HG02840 (cell line): ENCODE results near the gene IL1RAPL1.

ENCODE experiments used
- ATAC-seq: cut with Tn5 transposase; IDR thresholded peaks from one replicate; pipeline ENCODE4 v1.9.1; 2021; ENCODE audit warnings: mild to moderate bottlenecking, moderate library complexity, moderate number of reproducible peaks; ENCODE audit not compliant: unreplicated experiment, low FRiP score

The IL1RAPL1 gene

DNA sequence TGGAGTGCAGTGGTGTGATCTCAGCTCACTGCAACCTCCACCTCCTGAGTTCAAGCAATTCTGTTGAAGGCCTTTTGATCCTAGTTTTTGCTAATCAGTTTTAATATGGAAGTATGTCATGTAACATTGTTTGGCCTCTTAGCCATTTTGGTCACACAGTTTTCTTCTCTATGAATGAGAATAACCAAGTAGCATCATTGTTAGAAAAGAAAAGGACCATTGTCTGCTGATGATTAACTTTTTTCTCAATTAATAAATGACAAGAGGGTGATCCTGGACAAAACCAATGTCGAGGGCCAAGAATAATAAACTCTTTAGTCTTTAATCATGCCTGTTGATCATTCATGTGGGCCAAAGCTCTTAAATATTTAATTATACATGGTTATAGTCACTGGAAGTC lies 1338.8 kb downstream of the IL1RAPL1 start:
- ATAC-seq = no peak

DNA sequence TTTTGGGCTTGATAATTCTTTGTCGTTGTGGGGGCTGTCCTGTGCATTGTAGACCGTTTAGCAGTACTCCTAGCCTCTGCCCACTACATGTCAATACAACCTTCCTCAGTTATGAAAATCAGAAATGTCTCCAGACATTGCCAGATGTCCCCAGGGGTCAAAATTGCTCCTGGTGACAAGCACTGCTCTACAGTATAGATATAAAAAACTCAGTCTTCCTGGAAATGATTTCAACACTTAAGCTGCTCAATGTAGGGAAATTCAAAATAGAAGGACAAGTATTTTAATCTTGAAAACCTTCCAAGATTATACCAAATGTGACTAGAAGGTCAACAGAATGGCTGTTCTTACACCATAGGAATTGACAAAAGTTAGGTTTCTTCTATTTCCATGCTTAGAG lies 1339.4 kb downstream of the IL1RAPL1 start:
- no peak for ATAC-seq

DNA sequence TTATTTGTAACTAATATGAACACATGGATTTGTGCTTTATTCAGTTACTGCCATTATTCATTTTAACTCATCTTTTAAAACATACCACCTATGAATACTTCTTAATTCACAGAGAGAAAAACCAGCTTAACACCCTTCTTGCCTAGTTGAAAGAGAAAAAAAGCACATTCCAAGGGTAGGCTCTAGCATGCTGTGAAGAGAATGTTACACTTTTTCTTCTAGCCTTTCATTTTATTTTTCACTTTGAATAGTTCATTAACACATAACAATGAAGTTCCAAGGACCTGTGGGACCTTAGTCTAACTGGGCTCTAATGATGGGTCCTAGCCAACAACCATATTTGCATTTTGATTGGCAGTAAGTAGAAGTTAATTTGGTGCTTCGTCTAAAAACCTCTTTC lies 1348.2 kb downstream of the IL1RAPL1 start:
- ATAC-seq = no peak

DNA sequence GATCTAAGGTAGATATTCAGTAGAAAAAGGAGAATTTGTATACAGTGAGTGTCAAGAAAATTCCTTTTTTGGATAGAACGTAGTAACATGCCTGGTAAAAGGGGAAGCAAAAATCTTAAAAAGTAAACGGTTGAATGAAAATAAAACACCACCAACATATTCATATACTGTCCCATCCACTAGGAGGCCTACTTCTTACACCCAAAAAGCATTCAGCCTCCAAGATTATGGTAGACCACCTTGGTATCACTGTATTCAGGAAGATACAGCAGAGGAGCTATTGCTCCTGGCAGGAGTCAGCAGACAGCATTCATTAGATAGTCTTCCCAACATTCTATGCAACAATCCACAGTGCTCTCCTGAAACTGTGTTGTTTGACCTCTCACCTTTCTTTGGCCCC lies 1353.5 kb downstream of the IL1RAPL1 start:
- ATAC-seq = no peak

DNA sequence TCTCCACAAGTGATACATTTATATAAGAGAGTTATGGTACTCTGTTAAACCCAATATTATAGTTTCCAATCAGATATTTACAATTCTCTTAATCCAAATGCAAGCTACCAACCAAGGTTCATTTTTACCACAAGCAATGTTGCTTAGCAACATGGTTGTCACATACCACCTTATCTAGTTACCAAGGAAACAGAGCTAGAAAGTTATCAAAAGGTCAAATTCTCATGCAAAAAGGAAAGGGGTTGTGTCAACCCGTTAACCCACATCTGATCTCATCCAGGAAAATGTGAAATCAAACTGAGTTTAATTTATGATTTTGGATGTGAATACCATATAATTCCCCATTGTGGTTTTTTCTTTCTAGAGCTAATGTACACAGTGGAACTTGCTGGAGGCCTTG lies 1354.0 kb downstream of the IL1RAPL1 start:
- ATAC-seq = no peak

DNA sequence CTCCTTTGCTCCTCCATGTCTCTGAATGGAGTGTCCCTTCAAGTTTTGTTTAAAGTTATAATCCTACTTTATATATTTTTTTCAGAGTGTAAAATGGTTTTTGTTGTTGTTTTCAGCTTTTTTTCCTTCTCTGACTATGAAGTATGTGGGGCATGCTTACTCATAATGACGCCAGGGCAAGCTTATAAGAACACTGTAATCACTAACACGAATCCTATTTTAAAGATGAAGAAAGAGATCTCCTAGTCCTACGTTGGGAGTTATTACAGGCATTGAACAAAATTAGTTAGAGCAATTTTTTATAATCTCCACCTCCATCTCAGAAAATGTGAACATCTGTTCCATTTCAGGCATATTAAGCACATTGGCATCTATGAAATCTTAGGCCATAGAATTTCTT lies 1360.0 kb downstream of the IL1RAPL1 start:
- ATAC-seq = no peak

DNA sequence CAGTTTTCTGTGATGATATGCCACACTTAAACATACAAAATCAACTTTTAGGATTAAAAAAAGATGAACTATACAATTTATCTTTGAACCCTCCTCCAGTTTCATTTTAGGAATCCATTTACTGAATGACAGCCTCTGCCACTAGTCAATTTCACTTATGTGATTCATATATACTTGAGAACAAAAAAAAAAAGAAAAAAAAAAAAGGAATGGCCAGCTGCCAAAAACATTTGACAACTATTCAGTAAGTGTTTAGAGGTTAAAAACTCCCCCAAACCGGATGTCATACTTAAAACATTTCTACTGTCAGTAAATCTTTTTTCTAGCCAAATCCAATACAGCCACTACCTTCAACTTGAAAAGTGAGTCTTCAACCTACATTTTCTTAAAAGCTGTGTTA lies 1361.4 kb downstream of the IL1RAPL1 start:
- ATAC-seq = no peak

DNA sequence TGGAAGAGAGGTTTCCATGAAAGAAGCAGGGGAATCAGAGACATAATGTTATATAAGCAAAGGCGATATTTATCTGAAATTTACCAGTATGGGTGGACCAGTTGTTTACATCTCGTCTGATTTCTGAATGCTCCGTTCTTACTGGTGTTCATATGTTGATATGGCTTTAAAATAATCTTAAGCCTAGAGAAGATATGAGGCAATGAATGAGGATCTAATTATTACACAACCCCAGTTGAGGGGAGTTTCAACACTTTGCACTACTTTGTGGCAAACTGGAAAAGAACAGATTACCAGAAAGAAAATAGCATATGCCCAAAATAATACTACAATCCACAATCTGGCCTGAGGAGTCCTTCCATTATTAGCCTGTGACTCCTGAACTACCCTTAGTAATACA lies 1364.8 kb downstream of the IL1RAPL1 start:
- no peak for ATAC-seq

DNA sequence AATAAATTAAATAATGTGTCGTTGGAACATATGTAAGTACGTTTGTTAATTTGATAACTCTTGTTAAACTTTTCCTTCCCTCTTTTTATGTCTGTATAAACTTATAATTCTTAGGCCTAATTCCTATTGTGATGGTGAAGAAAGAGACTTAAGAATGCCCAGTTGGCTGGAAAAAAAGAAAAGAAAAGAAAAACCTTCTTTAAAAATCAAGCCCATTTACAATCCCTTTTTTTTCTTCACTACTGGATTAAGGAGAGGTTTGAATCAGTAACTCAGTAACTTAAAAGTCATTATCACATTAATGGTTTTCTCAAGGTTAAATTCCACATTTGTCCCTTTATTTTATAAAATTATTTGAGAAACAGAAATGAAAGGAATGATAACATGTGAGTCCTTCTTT lies 1374.8 kb downstream of the IL1RAPL1 start:
- no peak for ATAC-seq

DNA sequence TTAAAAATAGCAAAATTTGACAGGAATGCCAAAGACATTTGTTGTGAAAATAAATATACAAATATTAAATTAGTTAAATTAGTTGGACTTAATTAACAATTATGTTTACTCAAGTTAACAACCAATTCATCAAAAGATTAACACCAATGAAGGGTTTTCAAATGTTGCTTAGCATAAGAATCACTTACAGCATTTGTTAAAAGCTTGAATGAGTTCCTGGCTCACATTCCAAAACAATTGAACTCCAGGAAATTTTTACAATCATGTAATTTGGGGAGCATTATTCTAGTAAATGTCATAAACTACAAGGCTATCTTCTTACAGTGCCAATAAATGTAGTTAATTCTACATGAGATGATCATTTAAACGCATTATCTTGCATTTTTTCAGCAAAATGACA lies 1378.4 kb downstream of the IL1RAPL1 start:
- ATAC-seq = no peak

DNA sequence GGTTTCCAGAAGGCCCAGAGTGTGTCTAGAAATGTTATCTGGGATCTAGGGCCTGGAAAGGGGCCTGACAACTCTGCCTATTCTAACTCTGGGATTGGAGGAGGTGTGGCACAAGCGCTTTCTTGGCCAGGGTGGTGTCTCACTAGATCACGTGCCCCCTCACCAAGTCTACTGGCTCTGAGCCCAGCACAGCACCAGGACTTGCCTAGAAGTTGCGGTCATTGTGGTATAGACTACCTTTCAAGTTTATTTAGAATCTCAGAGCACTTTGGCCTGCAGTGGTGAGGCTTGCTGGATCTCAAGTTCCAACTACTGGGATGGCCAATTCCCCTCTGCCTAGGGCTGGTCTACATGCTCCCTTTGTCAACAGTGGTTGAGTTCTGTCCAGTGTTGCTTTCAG lies 1404.8 kb downstream of the IL1RAPL1 start:
- ATAC-seq = no peak

DNA sequence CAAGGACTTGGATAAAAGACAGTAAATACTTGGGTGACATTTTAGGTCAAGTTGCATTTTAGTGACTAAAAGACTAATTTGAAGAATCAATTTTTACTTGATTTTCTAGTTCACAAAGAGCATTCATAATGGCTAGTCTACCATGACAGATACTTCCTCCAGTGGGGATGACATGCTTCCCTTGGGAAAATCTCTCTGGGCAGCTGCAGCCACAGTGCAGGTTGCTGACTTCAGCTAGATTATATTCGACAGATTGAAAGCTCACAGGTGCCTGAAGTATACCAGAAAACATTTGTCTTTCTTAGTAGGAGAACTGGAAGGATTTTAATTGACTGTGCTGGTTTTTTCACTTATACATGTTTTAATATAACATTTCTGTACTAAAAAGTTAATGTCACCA lies 1418.6 kb downstream of the IL1RAPL1 start:
- no peak for ATAC-seq
